CD4-positive, alpha-beta T cell (primary cell): ENCODE measurements around the gene LGALS4. TPM values are rescaled to one million over a fixed set of nuclear protein-coding genes. Genes with fewer than 3 reads are reported as not detected.

Source experiments
- ATAC-seq: fragments of 200-7000 bp; cut with Tn5 transposase; one replicate; pipeline ENCODE4 v1.10.0; 2022; ENCODE audit warnings: mild to moderate bottlenecking; ENCODE audit not compliant: poor library complexity
- CTCF ChIA-PET: fragments of 350-600 bp; sonication (Branson Sonifier 250); formaldehyde crosslinking; loops from one replicate; lab custom pipeline; 2021; ENCODE audit warnings: antibody characterized with exemption, inconsistent platforms; lab: Charles Lee
- POLR2A ChIA-PET: fragments of 350-600 bp; sonication (Branson Sonifier 250); formaldehyde crosslinking; loops from one replicate; lab custom pipeline; 2021; ENCODE audit warnings: antibody characterized with exemption, inconsistent platforms; lab: Charles Lee
- DNase-seq, 14 experiments: peaks; one replicate each; pipeline ENCODE4 v3.0.0-alpha.2; 2013 to 2020; ENCODE audit warnings: mixed read lengths in 2 of 14
- H3K27ac ChIP-seq, 2 donors: one replicate each; pipeline versions ENCODE4 v1.5.1 to v1.7.0; 2013; ENCODE audit warnings: low read length in 2 of 2, low read depth in 1 of 2, mild to moderate bottlenecking in 1 of 2
- H3K27me3 ChIP-seq, 2 experiments: 1 replicate in 1 of 2; 2 replicates in 1 of 2; pipeline versions ENCODE4 v1.6.1 to v1.7.0; 2013; ENCODE audit warnings: low read length in 2 of 2, control low read depth in 1 of 2, mild to moderate bottlenecking in 1 of 2, moderate library complexity in 1 of 2; ENCODE audit not compliant: insufficient read depth in 2 of 2, control insufficient read depth in 1 of 2
- H3K36me3 ChIP-seq: one replicate; pipeline ENCODE4 v1.6.1; 2013; ENCODE audit warnings: low read length, control low read depth; ENCODE audit not compliant: insufficient read depth
- H3K4me1 ChIP-seq: one replicate; pipeline ENCODE4 v1.6.1; 2013; ENCODE audit warnings: low read length, control low read depth; ENCODE audit not compliant: insufficient read depth
- H3K4me3 ChIP-seq: one replicate; pipeline ENCODE4 v1.5.1; 2013; ENCODE audit warnings: mild to moderate bottlenecking, low read length, moderate library complexity
- H3K9me3 ChIP-seq, 2 experiments: 1 replicate in 1 of 2; 2 replicates in 1 of 2; pipeline versions ENCODE4 v1.6.1 to v1.7.0; 2013; ENCODE audit warnings: low read length in 2 of 2, mild to moderate bottlenecking in 2 of 2, control low read depth in 1 of 2, moderate library complexity in 1 of 2; ENCODE audit not compliant: control insufficient read depth in 1 of 2, insufficient read depth in 1 of 2
- H3K27ac Mint-ChIP-seq: one replicate; pipeline ENCODE4 v1.8.0; 2020; ENCODE audit warnings: mixed read lengths
- H3K27me3 Mint-ChIP-seq: one replicate; pipeline ENCODE4 v1.8.0; 2021; ENCODE audit warnings: mixed read lengths
- H3K36me3 Mint-ChIP-seq: one replicate; pipeline ENCODE4 v1.8.0; 2021; ENCODE audit warnings: low read depth, mixed read lengths
- H3K4me1 Mint-ChIP-seq: one replicate; pipeline ENCODE4 v1.8.0; 2021; ENCODE audit warnings: low read depth, mixed read lengths
- H3K4me3 Mint-ChIP-seq: one replicate; pipeline ENCODE4 v1.8.0; 2020; ENCODE audit warnings: mild to moderate bottlenecking, mixed read lengths
- H3K9me3 Mint-ChIP-seq: one replicate; pipeline ENCODE4 v1.8.0; 2020; ENCODE audit warnings: mixed read lengths
- CTCF ChIP-seq: fragments of 200-600 bp; IDR thresholded peaks from one replicate; pipeline ENCODE4 v1.8.0; 2022; ENCODE audit warnings: antibody characterized with exemption, mild to moderate bottlenecking
- intact Hi-C, 2 experiments: fragments of 100-400 bp; cut with DNase I in 1 of 2; cut with micrococcal nuclease in 1 of 2; formaldehyde crosslinking; loops; one replicate each; pipeline versions ENCODE4 v1.15.1 to v1.9.0; 2023 to 2025; cut with DNase I, micrococcal nuclease
- total RNA-seq, 174 experiments: library from RNA in 2 of 174; stranded (reverse) in 2 of 174; gene quantifications; one replicate each; pipeline ENCODE4 v1.2.3 and lab custom pipeline; 2021 to 2026

Gene LGALS4
- total RNA-seq, 2 experiments from 2014 or later, result 2.3 to 3.1 TPM

- H3K27me3 ChIP-seq, result no peaks in the 10 kb centered on the region
- intact Hi-C loops, result no loop called here
- peaks cover 37% of the 10 kb centered on the region for H3K36me3 ChIP-seq
- ATAC-seq (no peak), DNase-seq (no peak)
- ChIA-PET CTCF (no interaction called here), POLR2A (no interaction called here)
- no peaks in the 10 kb centered on the region for H3K4me1 ChIP-seq
- no peak overlapping the region for H3K27ac ChIP-seq
- H3K4me3 ChIP-seq, result no peak overlapping the region
- no peak overlapping the region for H3K27ac Mint-ChIP-seq
- H3K36me3 Mint-ChIP-seq, result peaks cover 24% of the 10 kb centered on the region
- H3K9me3 ChIP-seq, result no peaks in the 10 kb centered on the region
- no peak overlapping the region for H3K4me3 Mint-ChIP-seq
- no peaks in the 10 kb centered on the region for H3K4me1 Mint-ChIP-seq
- TF ChIP-seq CTCF, result no peak
- no peaks in the 10 kb centered on the region for H3K27me3 Mint-ChIP-seq
- H3K9me3 Mint-ChIP-seq, result no peaks in the 10 kb centered on the region
These were observed 578 bp upstream of the LGALS4 start for GRCh38 chr19:38813323-38813722.

DNA sequence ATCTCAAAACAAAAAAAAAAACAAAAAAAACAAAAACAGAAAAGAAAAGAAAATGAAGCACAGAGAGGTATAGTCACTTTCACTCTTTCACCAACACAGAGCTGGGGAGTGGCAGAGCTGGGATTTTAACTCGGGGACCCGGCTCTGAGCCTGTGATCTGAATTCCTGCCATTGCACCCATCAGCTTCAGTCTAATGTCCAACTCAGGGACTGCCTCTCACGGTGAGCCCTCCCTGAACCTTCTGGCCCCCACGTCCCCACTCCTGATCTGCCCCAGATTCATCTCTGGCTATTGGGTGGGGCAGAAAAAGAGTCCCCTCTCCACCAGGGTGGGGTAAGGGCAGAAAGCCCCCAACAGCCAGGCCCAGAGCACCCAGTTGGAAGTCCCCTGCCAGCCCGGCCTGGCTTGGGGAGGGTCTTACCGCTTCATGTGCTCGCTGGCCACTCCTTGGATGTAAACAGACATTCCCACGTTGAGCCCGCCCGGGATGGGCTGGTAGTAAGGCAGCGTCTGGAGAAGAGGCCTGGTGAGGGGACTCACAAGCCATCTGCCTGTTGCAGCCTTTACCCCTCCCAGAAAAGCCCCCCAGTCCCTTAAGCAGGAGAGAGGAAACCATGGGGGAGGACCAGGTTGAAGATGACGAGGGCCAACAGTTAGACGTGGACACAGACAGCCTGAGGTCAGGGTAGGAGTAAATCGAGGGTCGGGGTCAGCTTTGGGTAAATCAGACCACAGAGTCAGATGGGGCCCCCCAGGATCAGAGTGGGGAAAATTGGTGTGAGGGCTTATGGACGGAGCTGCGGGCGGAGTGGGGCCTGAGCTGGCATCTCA, 520 bp downstream of the LGALS4 start:
- no peaks in the 10 kb centered on the region for H3K27me3 ChIP-seq
- TF ChIP-seq CTCF, result no peak

GRCh38 chr19:38809592-38810252, 3.0 kb downstream of the LGALS4 start:
- H3K27me3 ChIP-seq, result no peaks in the 10 kb centered on the region
- no peak overlapping the region for H3K27ac Mint-ChIP-seq
- ATAC-seq, result no peak
- peaks cover 7% of the 10 kb centered on the region for H3K4me1 ChIP-seq
- no peak for DNase-seq
- H3K27me3 Mint-ChIP-seq, result no peaks in the 10 kb centered on the region
- H3K9me3 ChIP-seq, result no peaks in the 10 kb centered on the region
- CTCF ChIA-PET, result no interaction called here
- POLR2A ChIA-PET, result no interaction called here
- peaks cover 7% of the 10 kb centered on the region for H3K4me1 Mint-ChIP-seq
- H3K36me3 Mint-ChIP-seq, result peaks cover 5% of the 10 kb centered on the region
- H3K27ac ChIP-seq, result no peak overlapping the region
- no peaks in the 10 kb centered on the region for H3K9me3 Mint-ChIP-seq
- peaks cover 1% of the 10 kb centered on the region for H3K36me3 ChIP-seq
- no peak overlapping the region for H3K4me3 Mint-ChIP-seq
- no peak for TF ChIP-seq CTCF
- no peak overlapping the region for H3K4me3 ChIP-seq
- intact Hi-C loops, result no loop called here

More for the DNA sequence above, 520 bp downstream of the LGALS4 start:
- H3K27ac Mint-ChIP-seq, result no peak overlapping the region
- H3K4me3 Mint-ChIP-seq, result no peak overlapping the region
- H3K9me3 Mint-ChIP-seq, result no peaks in the 10 kb centered on the region
- peaks cover 21% of the 10 kb centered on the region for H3K36me3 Mint-ChIP-seq
- DNase-seq (no peak), ATAC-seq (no peak)
- H3K27ac ChIP-seq, result no peak overlapping the region
- no peaks in the 10 kb centered on the region for H3K4me1 ChIP-seq
- H3K36me3 ChIP-seq, result peaks cover 26% of the 10 kb centered on the region
- H3K4me1 Mint-ChIP-seq, result no peaks in the 10 kb centered on the region
- no peaks in the 10 kb centered on the region for H3K27me3 Mint-ChIP-seq
- ChIA-PET POLR2A (no interaction called here), CTCF (no interaction called here)
- intact Hi-C loops, result no loop called here
- no peak overlapping the region for H3K4me3 ChIP-seq
- no peaks in the 10 kb centered on the region for H3K9me3 ChIP-seq
